ENCODE data around the gene DUSP7.

The DUSP7 gene

GRCh38 chr3:52086461-52086860 lies 30.1 kb upstream of the DUSP7 start:
- DNase-seq (ENCODE audit: low read depth in 2 of 2), result no peak

- no peak for DNase-seq (ENCODE audit: low read depth in 2 of 2)
Observed at GRCh38 chr3:52085681-52086282, 29.4 kb upstream of the DUSP7 start.

DNA sequence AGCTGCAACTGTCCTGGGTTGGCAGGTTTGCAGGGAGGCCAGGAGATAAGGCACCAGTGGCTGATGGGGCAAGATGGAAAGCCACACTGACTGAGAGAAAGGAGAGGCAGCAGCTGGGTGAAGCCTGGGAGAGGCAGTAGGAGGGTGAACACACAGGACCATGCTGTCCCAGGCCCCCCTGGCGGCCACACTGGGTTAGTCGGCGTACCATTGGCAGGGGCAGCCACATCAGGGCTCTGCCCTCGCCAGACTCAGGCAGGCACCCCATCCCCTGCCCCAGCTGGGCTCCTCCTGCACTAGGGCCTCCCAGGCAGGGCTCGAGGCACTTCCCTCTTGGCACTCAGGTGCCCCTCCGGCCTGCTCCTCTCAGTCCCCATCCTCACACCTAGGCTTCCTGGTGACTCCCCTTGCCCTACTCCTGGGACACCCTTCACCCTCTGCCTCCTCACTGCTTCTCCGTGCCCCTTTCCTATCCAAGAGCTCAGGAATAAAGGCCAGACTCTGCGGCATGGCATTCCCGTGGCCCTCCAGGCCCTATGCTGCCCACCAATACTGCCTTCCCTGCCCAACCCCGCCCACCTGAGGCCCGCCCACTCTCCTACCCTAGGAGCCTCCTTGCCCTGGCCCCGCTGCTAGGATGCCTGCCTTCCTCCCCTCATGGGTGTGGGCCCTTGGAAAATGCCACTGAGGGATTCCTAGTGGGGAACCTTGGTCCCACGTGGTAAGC lies 28.7 kb upstream of the DUSP7 start:
- DNase-seq (ENCODE audit: low read depth in 2 of 2), result no peak

DNA sequence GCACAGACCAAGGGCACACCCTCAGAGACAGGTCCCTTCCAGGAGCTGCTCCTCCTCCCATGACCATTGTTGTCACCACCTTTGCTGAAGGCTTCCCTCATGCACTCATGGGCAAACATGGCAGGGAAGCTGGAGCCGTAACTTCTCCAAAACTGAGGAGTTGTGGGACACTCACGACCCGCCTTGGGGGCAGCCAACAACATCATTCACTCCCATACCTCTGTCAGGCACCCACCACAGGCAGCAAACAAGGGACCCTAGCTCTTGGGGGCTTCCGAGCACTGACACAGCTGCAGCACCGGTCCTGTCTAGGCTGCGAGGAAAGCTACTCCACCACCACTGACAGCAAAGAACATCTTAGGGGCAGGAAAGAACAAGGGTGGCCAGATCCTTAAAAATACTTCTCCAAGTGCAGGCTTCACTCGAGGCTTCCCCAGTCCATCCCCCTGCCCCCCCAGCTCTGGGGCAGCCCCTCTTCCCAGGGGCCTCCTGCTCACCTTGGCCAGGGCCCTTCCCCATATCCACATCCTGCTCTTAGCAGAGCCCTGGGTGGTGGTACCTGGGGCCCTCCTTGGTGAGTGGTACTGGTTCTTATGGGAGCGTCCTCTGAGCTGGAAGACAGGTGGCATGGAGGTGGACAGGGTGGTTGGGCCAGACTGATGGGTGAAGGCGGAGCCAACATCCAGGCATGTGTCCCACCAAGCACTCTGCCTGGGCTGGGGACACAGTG lies 28.0 kb upstream of the DUSP7 start:
- no peak for DNase-seq (ENCODE audit: low read depth in 2 of 2)

- DNase-seq (ENCODE audit: low read depth in 2 of 2), result no peak
Observed at GRCh38 chr3:52083556-52084087, 27.3 kb upstream of the DUSP7 start.

DNA sequence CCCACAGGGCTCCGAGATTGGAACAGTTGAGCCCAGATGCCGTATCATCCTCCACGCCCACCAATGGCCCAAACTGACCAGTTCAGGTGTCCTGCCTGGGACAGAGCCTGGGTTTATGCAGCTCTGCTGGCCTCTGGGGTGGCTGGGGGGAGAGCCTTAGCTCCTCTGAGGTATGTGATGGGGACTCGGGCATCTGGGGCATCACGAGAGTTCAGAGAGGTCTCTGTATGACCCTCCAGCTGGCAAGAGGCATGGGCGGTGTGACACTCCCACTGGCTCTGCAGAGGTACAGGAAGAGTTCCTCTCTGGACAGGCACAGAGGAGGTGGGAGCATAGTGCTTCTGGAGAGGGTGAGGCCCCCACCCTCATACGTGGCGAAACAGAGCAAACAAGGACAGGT lies 26.6 kb upstream of the DUSP7 start:
- no peak for DNase-seq (ENCODE audit: low read depth in 2 of 2)

- DNase-seq (ENCODE audit: low read depth in 2 of 2), result no peak
Observed at GRCh38 chr3:52080830-52081719, 24.7 kb upstream of the DUSP7 start.

GRCh38 chr3:52079958-52080357 lies 23.6 kb upstream of the DUSP7 start:
- no peak for DNase-seq (ENCODE audit: low read depth in 2 of 2)

- DNase-seq (ENCODE audit: low read depth in 2 of 2), result no peak
Observed at GRCh38 chr3:52078781-52079560, 22.6 kb upstream of the DUSP7 start.

- DNase-seq (ENCODE audit: low read depth in 2 of 2), result no peak
Observed at GRCh38 chr3:52077925-52078324, 21.6 kb upstream of the DUSP7 start.

DNA sequence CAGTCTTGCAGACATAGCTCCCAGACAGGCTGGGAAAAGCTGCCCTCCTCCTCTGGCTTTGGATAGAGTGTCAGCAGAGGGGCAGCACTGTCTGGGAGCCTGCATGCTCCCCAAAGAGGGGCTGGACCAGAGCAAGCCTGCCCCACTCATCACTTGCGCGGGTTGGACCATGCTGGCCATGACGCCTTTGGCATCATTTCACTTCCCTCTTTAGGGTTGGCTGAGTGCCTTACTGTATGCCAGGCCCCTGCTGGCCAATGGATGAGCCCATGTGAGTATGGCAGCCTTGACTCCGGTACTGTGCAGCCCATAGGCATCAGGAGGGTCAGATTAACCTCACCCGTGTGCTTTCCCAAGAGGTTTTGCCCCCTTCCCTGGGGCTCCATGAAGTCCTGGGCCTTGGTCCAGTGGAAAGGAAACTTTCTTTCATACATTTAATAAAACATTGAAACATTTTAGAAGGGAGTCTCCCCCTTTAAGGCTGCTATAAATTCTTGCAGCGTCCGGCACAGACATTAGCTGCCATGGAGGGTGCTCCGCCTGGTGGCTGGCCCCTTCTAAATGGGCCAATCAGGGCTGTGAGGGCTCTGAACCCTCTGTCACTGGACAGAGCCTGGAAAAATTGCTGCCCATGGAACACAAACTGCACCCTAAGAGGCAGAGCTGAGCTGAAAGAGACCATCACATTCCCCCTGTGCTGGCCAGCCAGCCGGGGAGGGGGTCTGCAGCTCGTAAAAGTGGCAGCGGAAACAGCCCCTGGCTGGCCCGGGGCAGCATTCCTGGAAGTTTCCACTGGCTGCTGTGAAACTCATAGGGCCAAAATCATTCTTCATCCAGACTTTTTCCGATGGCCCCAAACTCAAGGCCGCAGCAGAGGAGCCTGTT lies 20.8 kb upstream of the DUSP7 start:
- DNase-seq (ENCODE audit: low read depth in 2 of 2), result no peak

DNA sequence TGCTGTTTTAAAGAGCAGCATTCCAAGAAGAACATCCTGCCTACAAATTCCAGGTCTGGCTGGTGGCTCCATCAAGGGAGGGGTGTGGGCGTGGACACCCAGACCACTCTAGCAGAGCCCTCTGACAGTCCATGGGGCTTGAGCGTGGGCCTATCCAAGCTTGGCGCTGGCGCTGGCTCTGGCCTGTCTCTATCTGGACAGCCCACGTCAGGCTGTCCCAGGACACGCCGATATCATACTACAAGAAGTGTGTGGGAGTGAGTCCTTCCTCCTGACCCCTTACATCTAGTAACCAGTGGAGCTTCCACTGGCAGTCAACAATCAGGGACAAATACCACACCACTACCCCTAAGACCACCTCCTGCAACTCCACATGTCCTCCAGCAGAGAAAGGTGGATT lies 17.1 kb upstream of the DUSP7 start:
- DNase-seq (ENCODE audit: low read depth in 2 of 2), result no peak

- no peak for DNase-seq (ENCODE audit: low read depth in 2 of 2)
Observed at GRCh38 chr3:52072471-52072870, 16.1 kb upstream of the DUSP7 start.

DNA sequence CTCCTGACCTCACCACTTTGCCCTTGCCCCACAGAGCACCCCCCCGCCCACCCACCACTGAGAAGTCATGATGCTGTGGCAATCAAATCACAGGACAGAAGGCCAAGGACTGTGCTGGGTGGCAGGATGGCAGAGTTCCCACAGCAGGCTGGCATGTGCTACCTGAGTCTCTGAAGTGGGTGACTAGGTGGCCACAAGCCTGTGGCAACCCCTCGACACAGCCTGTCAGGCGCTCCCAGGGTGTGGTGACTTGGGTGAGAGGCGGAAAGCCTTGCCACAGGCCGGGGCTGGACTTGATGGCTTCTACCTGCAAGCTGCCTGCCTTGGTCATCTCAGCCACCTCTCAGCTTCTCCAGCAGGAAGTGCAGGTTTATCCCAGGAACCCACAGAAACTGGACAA lies 15.6 kb upstream of the DUSP7 start:
- no peak for DNase-seq (ENCODE audit: low read depth in 2 of 2)

- no peak for DNase-seq (ENCODE audit: low read depth in 2 of 2)
Observed at GRCh38 chr3:52070724-52071621, 14.6 kb upstream of the DUSP7 start.

GRCh38 chr3:52069855-52070254 lies 13.5 kb upstream of the DUSP7 start:
- DNase-seq (ENCODE audit: low read depth in 2 of 2), result no peak

- no peak for DNase-seq (ENCODE audit: low read depth in 2 of 2)
Observed at GRCh38 chr3:52069135-52069534, 12.8 kb upstream of the DUSP7 start.

- no peak for DNase-seq (ENCODE audit: low read depth in 2 of 2)
Observed at GRCh38 chr3:52068730-52069129, 12.4 kb upstream of the DUSP7 start.

DNA sequence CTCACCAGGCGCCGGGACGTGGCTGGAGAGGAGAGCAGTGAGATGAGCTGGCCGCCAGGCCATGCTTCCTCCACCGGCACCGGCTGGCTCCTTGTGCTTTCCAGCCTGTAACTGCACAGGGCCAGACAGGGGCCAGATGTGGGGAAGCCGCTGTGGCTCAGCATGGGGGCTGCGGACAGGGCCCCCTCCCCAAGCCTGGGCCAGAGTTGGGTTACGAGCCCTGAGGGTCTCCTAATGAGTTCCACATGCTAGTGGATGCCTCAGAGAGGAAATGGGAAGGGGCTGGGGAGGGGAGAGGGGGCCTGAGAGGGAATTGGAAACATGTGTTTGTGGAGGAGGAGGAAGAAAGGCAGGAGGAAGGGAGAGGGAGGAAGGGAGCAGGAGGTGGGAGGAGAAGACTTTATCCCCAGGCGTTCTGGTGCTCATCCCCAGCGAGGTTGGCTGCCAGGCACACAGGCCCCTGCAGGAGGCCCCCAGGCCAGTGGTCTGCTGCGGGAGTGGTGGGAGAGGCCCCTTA lies 11.7 kb upstream of the DUSP7 start:
- DNase-seq (ENCODE audit: low read depth in 2 of 2), result no peak
